WTC11 (cell line): ENCODE data around the gene RPS5. TPM values are rescaled to one million over a fixed set of nuclear protein-coding genes. Genes with fewer than 3 reads are reported as not detected.

Experiments
- ATAC-seq: fragments of 200-7000 bp; cut with Tn5 transposase; 2 replicates; pipeline ENCODE4 v1.10.0; 2021; ENCODE audit warnings: mild to moderate bottlenecking, moderate library complexity
- CTCF ChIA-PET: fragments of 300-600 bp; sonication (Branson Sonifier 250); formaldehyde crosslinking; loops from one replicate; lab custom pipeline; 2021; ENCODE audit warnings: antibody characterized with exemption; lab: Charles Lee
- POLR2A ChIA-PET: fragments of 350-600 bp; sonication (Branson Sonifier 250); formaldehyde crosslinking; loops from one replicate; lab custom pipeline; 2021; ENCODE audit warnings: antibody characterized with exemption; lab: Charles Lee
- DNase-seq: peaks from one replicate; pipeline ENCODE4 v3.0.0; 2021; ENCODE audit warnings: low spot score
- H3K27ac Mint-ChIP-seq: 2 replicates; pipeline ENCODE4 v1.8.0; 2021; ENCODE audit warnings: mixed read lengths
- H3K27me3 Mint-ChIP-seq: 2 replicates; pipeline ENCODE4 v1.8.0; 2021; ENCODE audit warnings: low read depth, mild to moderate bottlenecking, moderate library complexity, mixed read lengths
- H3K36me3 Mint-ChIP-seq: 2 replicates; pipeline ENCODE4 v1.8.0; 2021; ENCODE audit warnings: mixed read lengths
- H3K4me1 Mint-ChIP-seq: 2 replicates; pipeline ENCODE4 v1.8.0; 2022; ENCODE audit warnings: mixed read lengths
- H3K4me3 Mint-ChIP-seq: 2 replicates; pipeline ENCODE4 v1.8.0; 2021; ENCODE audit warnings: mild to moderate bottlenecking, moderate library complexity, mixed read lengths
- H3K9me3 Mint-ChIP-seq: 2 replicates; pipeline ENCODE4 v1.8.0; 2021; ENCODE audit warnings: mixed read lengths
- ATF1 ChIP-seq: sonication (generic); formaldehyde crosslinking; IDR thresholded peaks from 2 replicates; pipeline ENCODE4 v1.8.1; 2023; ENCODE audit warnings: mild to moderate bottlenecking, moderate library complexity, missing genetic modification reagents
- CREB1 ChIP-seq: sonication (generic); formaldehyde crosslinking; IDR thresholded peaks from 2 replicates; pipeline ENCODE4 v1.8.0; 2023; ENCODE audit warnings: mild to moderate bottlenecking, missing genetic modification reagents
- CREM ChIP-seq: sonication (generic); formaldehyde crosslinking; IDR thresholded peaks from 2 replicates; pipeline ENCODE4 v1.8.1; 2022; ENCODE audit warnings: mild to moderate bottlenecking, missing genetic modification reagents, moderate library complexity
- ETV6 ChIP-seq: sonication (generic); formaldehyde crosslinking; IDR thresholded peaks from 2 replicates; pipeline ENCODE4 v1.8.1; 2022; ENCODE audit warnings: mild to moderate bottlenecking, missing genetic modification reagents
- FOXK1 ChIP-seq: sonication (generic); formaldehyde crosslinking; IDR thresholded peaks from 2 replicates; pipeline ENCODE4 v1.8.0; 2022; ENCODE audit warnings: mild to moderate bottlenecking, moderate library complexity, missing genetic modification reagents
- JUN ChIP-seq: sonication (generic); formaldehyde crosslinking; IDR thresholded peaks from 2 replicates; pipeline ENCODE4 v1.8.0; 2023; ENCODE audit warnings: mild to moderate bottlenecking, missing genetic modification reagents
- KAT7 ChIP-seq: sonication (generic); formaldehyde crosslinking; IDR thresholded peaks from 2 replicates; pipeline ENCODE4 v1.8.1; 2023; ENCODE audit warnings: missing genetic modification reagents, mild to moderate bottlenecking, borderline replicate concordance
- NFYB ChIP-seq: sonication (generic); formaldehyde crosslinking; conservative IDR thresholded peaks from 2 replicates; pipeline ENCODE4 v1.8.0; 2022; ENCODE audit warnings: low read depth, missing genetic modification reagents
- TCF7 ChIP-seq: sonication (generic); formaldehyde crosslinking; IDR thresholded peaks from 2 replicates; pipeline ENCODE4 v1.8.0; 2022; ENCODE audit warnings: mild to moderate bottlenecking, low read depth, missing genetic modification reagents, moderate library complexity
- TEAD1 ChIP-seq: sonication (generic); formaldehyde crosslinking; IDR thresholded peaks from 2 replicates; pipeline ENCODE4 v1.8.0; 2022; ENCODE audit warnings: mild to moderate bottlenecking, missing genetic modification reagents
- ZBTB21 ChIP-seq: sonication (generic); formaldehyde crosslinking; IDR thresholded peaks from 2 replicates; pipeline ENCODE4 v1.8.1; 2023; ENCODE audit warnings: mild to moderate bottlenecking, missing genetic modification reagents, borderline replicate concordance
- ZNF138 ChIP-seq: sonication (generic); formaldehyde crosslinking; conservative IDR thresholded peaks from 2 replicates; pipeline ENCODE4 v1.8.1; 2022; ENCODE audit warnings: mild to moderate bottlenecking, moderate library complexity, missing genetic modification reagents
- ZNF232 ChIP-seq: sonication (generic); formaldehyde crosslinking; IDR thresholded peaks from 2 replicates; pipeline ENCODE4 v1.8.0; 2022; ENCODE audit warnings: mild to moderate bottlenecking, missing genetic modification reagents
- ZNF317 ChIP-seq: sonication (generic); formaldehyde crosslinking; IDR thresholded peaks from 2 replicates; pipeline ENCODE4 v1.8.1; 2023; ENCODE audit warnings: low read depth, mild to moderate bottlenecking, moderate library complexity, missing genetic modification reagents, borderline replicate concordance
- ZNF416 ChIP-seq: fragments of 250-450 bp; sonication (Bioruptor Pico); IDR thresholded peaks from 2 replicates; pipeline ENCODE4 v1.9.0; 2021; ENCODE audit warnings: mild to moderate bottlenecking, inconsistent platforms
- ZNF423 ChIP-seq: fragments of 250-450 bp; sonication (Bioruptor Pico); IDR thresholded peaks from 2 replicates; pipeline ENCODE4 v2.1.2; 2022; ENCODE audit warnings: mild to moderate bottlenecking, moderate library complexity
- total RNA-seq: library from RNA; stranded (reverse); gene quantifications from 3 replicates; pipeline ENCODE4 v1.2.3, GENCODE V29; 2021
- TF ChIP-seq, protein P1 (sequence below): sonication (generic); formaldehyde crosslinking; IDR thresholded peaks from 2 replicates; pipeline ENCODE4 v1.8.1; 2022; ENCODE audit warnings: mild to moderate bottlenecking, moderate library complexity, missing genetic modification reagents
- TF ChIP-seq, protein P2 (sequence below): sonication (generic); formaldehyde crosslinking; IDR thresholded peaks from 2 replicates; pipeline ENCODE4 v1.8.0; 2023; ENCODE audit warnings: missing genetic modification reagents, mild to moderate bottlenecking, borderline replicate concordance
- TF ChIP-seq, protein P3 (sequence below): fragments of 250-450 bp; sonication (Bioruptor Pico); conservative IDR thresholded peaks from 2 replicates; pipeline ENCODE4 v1.9.0; 2021; ENCODE audit warnings: mild to moderate bottlenecking
- TF ChIP-seq, protein P4 (sequence below): sonication (generic); formaldehyde crosslinking; IDR thresholded peaks from 2 replicates; pipeline ENCODE4 v1.8.1; 2023; ENCODE audit warnings: mild to moderate bottlenecking, missing genetic modification reagents
- TF ChIP-seq, protein P5 (sequence below): sonication (generic); formaldehyde crosslinking; IDR thresholded peaks from 2 replicates; pipeline ENCODE4 v1.8.0; 2022; ENCODE audit warnings: mild to moderate bottlenecking, missing genetic modification reagents
- TF ChIP-seq, protein P6 (sequence below): sonication (generic); formaldehyde crosslinking; IDR thresholded peaks from 2 replicates; pipeline ENCODE4 v1.8.1; 2022; ENCODE audit warnings: mild to moderate bottlenecking, missing genetic modification reagents, moderate library complexity, borderline replicate concordance
- TF ChIP-seq, protein P7 (sequence below): sonication (generic); formaldehyde crosslinking; IDR thresholded peaks from 2 replicates; pipeline ENCODE4 v1.8.1; 2023; ENCODE audit warnings: mild to moderate bottlenecking, missing genetic modification reagents, moderate library complexity

The RPS5 gene
- total RNA-seq, 1 experiment from 2014 or later, result 1,502 TPM

DNA sequence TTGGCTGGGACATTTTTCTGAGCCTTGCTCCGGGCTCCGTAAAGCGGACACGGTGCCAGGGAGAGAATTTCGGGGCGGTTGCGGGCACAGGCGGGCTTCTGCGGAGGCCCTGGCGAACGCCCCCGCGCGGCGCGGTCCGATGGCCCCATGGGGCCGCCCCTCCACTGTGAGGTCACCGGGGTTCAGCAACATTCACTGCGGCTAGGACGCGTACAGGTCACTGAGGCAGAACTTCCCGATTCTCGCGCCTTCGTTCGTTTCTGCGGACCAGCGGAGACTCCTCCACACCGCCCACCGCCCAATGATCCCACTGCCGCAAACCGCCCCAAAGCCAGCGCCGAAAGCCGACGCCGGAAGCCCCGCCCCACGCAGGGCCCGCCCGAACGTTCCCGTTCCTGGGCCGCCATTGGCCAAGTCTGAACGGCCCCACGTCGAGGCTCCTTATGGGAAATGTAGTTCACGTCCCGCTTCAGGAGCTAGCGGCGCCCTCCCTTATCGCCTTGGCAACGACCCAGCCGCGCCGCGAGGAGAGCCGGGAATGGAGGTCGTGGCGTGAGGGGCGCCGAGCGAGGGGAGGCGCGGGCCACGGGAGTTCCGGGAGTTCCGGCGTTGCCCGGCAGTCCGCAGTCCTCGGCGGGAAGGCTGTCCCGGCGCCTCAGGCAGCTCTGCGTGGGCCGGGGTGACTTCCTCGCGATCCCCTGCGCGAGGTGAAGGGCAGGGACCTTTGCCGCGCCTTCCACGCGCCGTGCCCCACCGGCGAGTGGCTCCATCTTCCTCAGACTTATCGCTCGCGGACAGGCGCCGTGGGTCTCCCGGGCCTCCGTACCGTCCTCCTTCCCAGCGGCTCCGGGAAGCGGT is 21.3 kb downstream of the RPS5 start, which contains the start of gene ZNF584:
Gene ZNF584 (plus strand): TSS at position 498 of the 858 bp plus-strand sequence. CDS start 499 bp downstream, outside the sequence.
- H3K4me3 Mint-ChIP-seq, result peak within 1 kb of the TSS; percentile 91
- TF ChIP-seq ZNF423 (CRISPR knock-in tag), result no peak
- 0 out of 2 replicates have a peak, but pooled peaks have one; percentile 21 for TF ChIP-seq ATF1 (CRISPR knock-in tag)
- TF ChIP-seq ZNF138 (CRISPR knock-in tag), result no peak
- peak; percentile 82 for TF ChIP-seq CREM (CRISPR knock-in tag)
- TF ChIP-seq, protein P1, sequence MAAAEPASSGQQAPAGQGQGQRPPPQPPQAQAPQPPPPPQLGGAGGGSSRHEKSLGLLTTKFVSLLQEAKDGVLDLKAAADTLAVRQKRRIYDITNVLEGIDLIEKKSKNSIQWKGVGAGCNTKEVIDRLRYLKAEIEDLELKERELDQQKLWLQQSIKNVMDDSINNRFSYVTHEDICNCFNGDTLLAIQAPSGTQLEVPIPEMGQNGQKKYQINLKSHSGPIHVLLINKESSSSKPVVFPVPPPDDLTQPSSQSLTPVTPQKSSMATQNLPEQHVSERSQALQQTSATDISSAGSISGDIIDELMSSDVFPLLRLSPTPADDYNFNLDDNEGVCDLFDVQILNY (CRISPR knock-in tag), result peak; percentile 77
- 0 out of 2 replicates have a peak, but pooled peaks have one; percentile 26 for TF ChIP-seq ZBTB21
- TF ChIP-seq CREB1 (CRISPR knock-in tag), result peak; percentile 33; the same call in 1 of the 2 replicates
- peak; percentile 36; the same call in 1 of the 2 replicates for TF ChIP-seq FOXK1
- TF ChIP-seq TEAD1 (CRISPR knock-in tag), result peak; percentile 79
- TF ChIP-seq, protein P2, sequence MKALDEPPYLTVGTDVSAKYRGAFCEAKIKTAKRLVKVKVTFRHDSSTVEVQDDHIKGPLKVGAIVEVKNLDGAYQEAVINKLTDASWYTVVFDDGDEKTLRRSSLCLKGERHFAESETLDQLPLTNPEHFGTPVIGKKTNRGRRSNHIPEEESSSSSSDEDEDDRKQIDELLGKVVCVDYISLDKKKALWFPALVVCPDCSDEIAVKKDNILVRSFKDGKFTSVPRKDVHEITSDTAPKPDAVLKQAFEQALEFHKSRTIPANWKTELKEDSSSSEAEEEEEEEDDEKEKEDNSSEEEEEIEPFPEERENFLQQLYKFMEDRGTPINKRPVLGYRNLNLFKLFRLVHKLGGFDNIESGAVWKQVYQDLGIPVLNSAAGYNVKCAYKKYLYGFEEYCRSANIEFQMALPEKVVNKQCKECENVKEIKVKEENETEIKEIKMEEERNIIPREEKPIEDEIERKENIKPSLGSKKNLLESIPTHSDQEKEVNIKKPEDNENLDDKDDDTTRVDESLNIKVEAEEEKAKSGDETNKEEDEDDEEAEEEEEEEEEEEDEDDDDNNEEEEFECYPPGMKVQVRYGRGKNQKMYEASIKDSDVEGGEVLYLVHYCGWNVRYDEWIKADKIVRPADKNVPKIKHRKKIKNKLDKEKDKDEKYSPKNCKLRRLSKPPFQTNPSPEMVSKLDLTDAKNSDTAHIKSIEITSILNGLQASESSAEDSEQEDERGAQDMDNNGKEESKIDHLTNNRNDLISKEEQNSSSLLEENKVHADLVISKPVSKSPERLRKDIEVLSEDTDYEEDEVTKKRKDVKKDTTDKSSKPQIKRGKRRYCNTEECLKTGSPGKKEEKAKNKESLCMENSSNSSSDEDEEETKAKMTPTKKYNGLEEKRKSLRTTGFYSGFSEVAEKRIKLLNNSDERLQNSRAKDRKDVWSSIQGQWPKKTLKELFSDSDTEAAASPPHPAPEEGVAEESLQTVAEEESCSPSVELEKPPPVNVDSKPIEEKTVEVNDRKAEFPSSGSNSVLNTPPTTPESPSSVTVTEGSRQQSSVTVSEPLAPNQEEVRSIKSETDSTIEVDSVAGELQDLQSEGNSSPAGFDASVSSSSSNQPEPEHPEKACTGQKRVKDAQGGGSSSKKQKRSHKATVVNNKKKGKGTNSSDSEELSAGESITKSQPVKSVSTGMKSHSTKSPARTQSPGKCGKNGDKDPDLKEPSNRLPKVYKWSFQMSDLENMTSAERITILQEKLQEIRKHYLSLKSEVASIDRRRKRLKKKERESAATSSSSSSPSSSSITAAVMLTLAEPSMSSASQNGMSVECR, result peak; percentile 91
- TF ChIP-seq, protein P3, sequence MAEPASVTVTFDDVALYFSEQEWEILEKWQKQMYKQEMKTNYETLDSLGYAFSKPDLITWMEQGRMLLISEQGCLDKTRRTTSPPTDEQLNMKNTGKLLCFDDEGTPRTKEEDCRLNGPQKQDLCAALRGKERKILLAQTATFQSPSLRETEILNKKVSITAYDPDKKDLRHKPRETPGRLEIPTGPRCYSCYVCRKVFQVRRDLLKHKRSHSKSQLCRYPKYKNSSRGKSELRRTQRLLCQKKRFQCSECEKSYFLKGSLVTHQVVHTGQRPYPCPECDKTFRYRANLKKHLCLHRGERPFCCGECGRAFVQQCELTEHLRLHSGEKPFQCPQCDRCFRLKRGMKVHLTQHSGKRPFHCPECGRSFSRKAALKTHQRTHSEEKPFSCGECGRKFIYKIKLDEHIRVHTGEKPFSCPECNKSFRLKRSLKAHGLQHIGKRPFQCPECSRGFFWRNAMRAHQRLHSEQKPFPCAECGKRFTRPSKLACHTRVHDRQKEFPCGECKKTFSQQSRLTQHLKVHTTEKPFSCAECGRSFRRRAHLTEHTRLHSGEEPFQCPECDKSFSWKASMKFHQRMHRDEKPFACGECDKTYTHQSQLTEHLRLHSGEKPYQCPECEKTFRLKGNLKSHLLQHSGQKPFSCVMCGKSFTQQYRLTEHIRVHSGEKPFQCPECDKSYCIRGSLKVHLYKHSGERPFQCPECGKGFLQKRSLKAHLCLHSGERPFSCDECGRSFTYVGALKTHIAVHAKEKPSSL, result no peak
- 0 out of 2 replicates have a peak, but pooled peaks have one; percentile 55 for TF ChIP-seq KAT7 (CRISPR knock-in tag)
- TF ChIP-seq, protein P4, sequence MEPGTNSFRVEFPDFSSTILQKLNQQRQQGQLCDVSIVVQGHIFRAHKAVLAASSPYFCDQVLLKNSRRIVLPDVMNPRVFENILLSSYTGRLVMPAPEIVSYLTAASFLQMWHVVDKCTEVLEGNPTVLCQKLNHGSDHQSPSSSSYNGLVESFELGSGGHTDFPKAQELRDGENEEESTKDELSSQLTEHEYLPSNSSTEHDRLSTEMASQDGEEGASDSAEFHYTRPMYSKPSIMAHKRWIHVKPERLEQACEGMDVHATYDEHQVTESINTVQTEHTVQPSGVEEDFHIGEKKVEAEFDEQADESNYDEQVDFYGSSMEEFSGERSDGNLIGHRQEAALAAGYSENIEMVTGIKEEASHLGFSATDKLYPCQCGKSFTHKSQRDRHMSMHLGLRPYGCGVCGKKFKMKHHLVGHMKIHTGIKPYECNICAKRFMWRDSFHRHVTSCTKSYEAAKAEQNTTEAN (CRISPR knock-in tag), result no peak
- TF ChIP-seq, protein P5, sequence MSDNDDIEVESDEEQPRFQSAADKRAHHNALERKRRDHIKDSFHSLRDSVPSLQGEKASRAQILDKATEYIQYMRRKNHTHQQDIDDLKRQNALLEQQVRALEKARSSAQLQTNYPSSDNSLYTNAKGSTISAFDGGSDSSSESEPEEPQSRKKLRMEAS, result peak; percentile 67
- TF ChIP-seq ZNF416 (CRISPR knock-in tag), result peak; percentile 83; the same call in 1 of the 2 replicates
- TF ChIP-seq ZNF317, result 0 out of 2 replicates have a peak, but pooled peaks have one; percentile 4
- TF ChIP-seq TCF7 (CRISPR knock-in tag), result no peak
- peak; percentile 74 for TF ChIP-seq NFYB (CRISPR knock-in tag)
- peak; percentile 60 for TF ChIP-seq ETV6
- TF ChIP-seq, protein P6, sequence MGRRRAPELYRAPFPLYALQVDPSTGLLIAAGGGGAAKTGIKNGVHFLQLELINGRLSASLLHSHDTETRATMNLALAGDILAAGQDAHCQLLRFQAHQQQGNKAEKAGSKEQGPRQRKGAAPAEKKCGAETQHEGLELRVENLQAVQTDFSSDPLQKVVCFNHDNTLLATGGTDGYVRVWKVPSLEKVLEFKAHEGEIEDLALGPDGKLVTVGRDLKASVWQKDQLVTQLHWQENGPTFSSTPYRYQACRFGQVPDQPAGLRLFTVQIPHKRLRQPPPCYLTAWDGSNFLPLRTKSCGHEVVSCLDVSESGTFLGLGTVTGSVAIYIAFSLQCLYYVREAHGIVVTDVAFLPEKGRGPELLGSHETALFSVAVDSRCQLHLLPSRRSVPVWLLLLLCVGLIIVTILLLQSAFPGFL (CRISPR knock-in tag), result peak; percentile 54; the same call in 1 of the 2 replicates
- peak; percentile 21; the same call in 1 of the 2 replicates for TF ChIP-seq ZNF232 (CRISPR knock-in tag)
- TF ChIP-seq, protein P7, sequence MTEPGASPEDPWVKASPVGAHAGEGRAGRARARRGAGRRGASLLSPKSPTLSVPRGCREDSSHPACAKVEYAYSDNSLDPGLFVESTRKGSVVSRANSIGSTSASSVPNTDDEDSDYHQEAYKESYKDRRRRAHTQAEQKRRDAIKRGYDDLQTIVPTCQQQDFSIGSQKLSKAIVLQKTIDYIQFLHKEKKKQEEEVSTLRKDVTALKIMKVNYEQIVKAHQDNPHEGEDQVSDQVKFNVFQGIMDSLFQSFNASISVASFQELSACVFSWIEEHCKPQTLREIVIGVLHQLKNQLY, result 0 out of 2 replicates have a peak, but pooled peaks have one; percentile 32
- peak; percentile 59 for TF ChIP-seq JUN (CRISPR knock-in tag)

More for the DNA sequence above, 21.3 kb downstream of the RPS5 start, which contains the start of gene ZNF584:
- H3K9me3 Mint-ChIP-seq, result no peaks in the 10 kb centered on the region
- DNase-seq, result peak; percentile 98
- peaks cover 18% of the 10 kb centered on the region for H3K4me1 Mint-ChIP-seq
- ATAC-seq, result peak; percentile 95
- peak within 1 kb of the TSS; percentile 93; the same call in 1 of the 2 replicates for H3K27ac Mint-ChIP-seq
- H3K36me3 Mint-ChIP-seq, result peaks cover 4% of the 10 kb centered on the region
- peaks cover 14% of the 10 kb centered on the region for H3K27me3 Mint-ChIP-seq
- ChIA-PET POLR2A (interaction anchor here (0.5 to 1.0 kb wide), 3 partner anchors 11 to 82 kb away, joined by 3 to 7 read pairs (median 4); partner anchors contain the start of genes ZNF324B and ZSCAN22), CTCF (interaction anchor here (0.6 to 1.0 kb wide), 6 partner anchors 14 to 460 kb away, joined by 3 to 7 read pairs (median 4); partner anchors contain the start of genes ZBTB45 and ZNF324B)
